Vagina (tissue), 2 donors: ENCODE results near the gene WDR6. TPM values are rescaled to one million over a fixed set of nuclear protein-coding genes. Genes with fewer than 3 reads are reported as not detected.

Experiments used
- DNase-seq, 2 donors: peaks; one replicate each; pipeline ENCODE4 v3.0.0-alpha.2; 2017; ENCODE audit errors: extremely low spot score in 2 of 2
- H3K27ac ChIP-seq: fragments of 200-600 bp; sonication (generic); one replicate; pipeline ENCODE4 v1.5.1; 2019
- H3K27me3 ChIP-seq: fragments of 200-600 bp; sonication (generic); one replicate; pipeline ENCODE4 v1.5.1; 2019
- H3K36me3 ChIP-seq, 2 donors: fragments of 200-600 bp; sonication (generic); one replicate each; pipeline ENCODE4 v1.5.1; 2017 to 2019
- H3K4me1 ChIP-seq: fragments of 200-600 bp; sonication (generic); one replicate; pipeline ENCODE4 v1.5.1; 2019
- H3K4me3 ChIP-seq, 2 donors: fragments of 200-600 bp; sonication (generic); 1 replicate in 1 of 2; 2 replicates in 1 of 2; pipeline ENCODE4 v1.5.1; 2016 to 2019
- H3K9me3 ChIP-seq: fragments of 200-600 bp; sonication (generic); one replicate; pipeline ENCODE4 v1.5.1; 2019
- CTCF ChIP-seq, 3 experiments: fragments of 450-650 bp in 2 of 3; fragments of 200-600 bp in 1 of 3; sonication (generic) in 1 of 3; IDR thresholded peaks; one replicate each; pipeline ENCODE4 v1.5.1; 2017 to 2019; ENCODE audit warnings: antibody characterized with exemption in 3 of 3, mild to moderate bottlenecking in 2 of 3, moderate library complexity in 2 of 3
- POLR2A ChIP-seq, 2 donors: fragments of 450-650 bp; IDR thresholded peaks; one replicate each; pipeline ENCODE4 v1.6.1; 2017; ENCODE audit warnings: antibody characterized with exemption in 2 of 2, mild to moderate bottlenecking in 2 of 2, moderate library complexity in 2 of 2
- POLR2AphosphoS5 ChIP-seq, 2 donors: sonication (generic); formaldehyde crosslinking; IDR thresholded peaks; one replicate each; pipeline ENCODE4 v1.9.0; 2017; ENCODE audit warnings: antibody characterized with exemption in 2 of 2, mild to moderate bottlenecking in 2 of 2, low read depth in 1 of 2; ENCODE audit not compliant: insufficient read depth in 1 of 2
- intact Hi-C: fragments of 100-400 bp; cut with DNase I; formaldehyde crosslinking; loops from one replicate; pipeline ENCODE4 v1.15.1; 2023
- total RNA-seq: library from RNA; depleted of rRNA; stranded (reverse); fragments of >200 nt; gene quantifications from one replicate; pipeline ENCODE4 v1.2.3, GENCODE V29; 2016

WDR6 gene
- total RNA-seq, 1 donor from 2014 or later = 109 TPM

GRCh38 chr3:48979451-48979850 is 27.7 kb upstream of the WDR6 start:
- Histone ChIP-seq H3K27ac (no peak overlapping the region), H3K27me3 (no peaks in the 10 kb centered on the region), H3K36me3 (peaks cover 6 to 88% of the 10 kb centered on the region in 2 donors), H3K4me1 (no peaks in the 10 kb centered on the region), H3K9me3 (no peaks in the 10 kb centered on the region), H3K4me3 (no peak overlapping the region)
- intact Hi-C loops = no loop called here
- no peak for DNase-seq
- TF ChIP-seq CTCF (IDR thresholded peaks at IDR 0.05) (no peak), POLR2A (IDR thresholded peaks at IDR 0.05) (no peak), POLR2AphosphoS5 (IDR thresholded peaks at IDR 0.05; ENCODE audit: insufficient read depth in 1 of 2, low read depth in 1 of 2) (no peak)

GRCh38 chr3:48980295-48980694 is 26.9 kb upstream of the WDR6 start:
- H3K36me3 ChIP-seq = peaks cover 6 to 86% of the 10 kb centered on the region in 2 donors
- intact Hi-C loops = no loop called here

GRCh38 chr3:48982016-48982415 is 25.2 kb upstream of the WDR6 start:
- Histone ChIP-seq H3K27ac (no peak overlapping the region), H3K4me1 (no peaks in the 10 kb centered on the region), H3K4me3 (no peak overlapping the region), H3K27me3 (no peaks in the 10 kb centered on the region), H3K36me3 (peaks cover 6 to 69% of the 10 kb centered on the region in 2 donors), H3K9me3 (no peaks in the 10 kb centered on the region)
- DNase-seq = no peak
- no peak for TF ChIP-seq POLR2A (IDR thresholded peaks at IDR 0.05)
- no peak for TF ChIP-seq CTCF (IDR thresholded peaks at IDR 0.05)
- intact Hi-C loops = no loop called here

More at GRCh38 chr3:48980295-48980694, 26.9 kb upstream of the WDR6 start:
- H3K9me3 ChIP-seq = no peaks in the 10 kb centered on the region
- no peak overlapping the region for H3K27ac ChIP-seq
- H3K4me1 ChIP-seq = no peaks in the 10 kb centered on the region
- H3K27me3 ChIP-seq = no peaks in the 10 kb centered on the region
- TF ChIP-seq CTCF (IDR thresholded peaks at IDR 0.05) = no peak
- no peak for TF ChIP-seq POLR2A (IDR thresholded peaks at IDR 0.05)
- TF ChIP-seq POLR2AphosphoS5 (IDR thresholded peaks at IDR 0.05; ENCODE audit: insufficient read depth in 1 of 2, low read depth in 1 of 2) = no peak
- DNase-seq = no peak
- no peak overlapping the region for H3K4me3 ChIP-seq

- no peaks in the 10 kb centered on the region for H3K9me3 ChIP-seq
- H3K36me3 ChIP-seq = peaks cover 6 to 62% of the 10 kb centered on the region in 2 donors
- H3K27ac ChIP-seq = no peak overlapping the region
- no peaks in the 10 kb centered on the region for H3K4me1 ChIP-seq
- DNase-seq = no peak
- H3K27me3 ChIP-seq = no peaks in the 10 kb centered on the region
- intact Hi-C loops = no loop called here
- no peak overlapping the region for H3K4me3 ChIP-seq
- TF ChIP-seq CTCF (IDR thresholded peaks at IDR 0.05) = no peak
- TF ChIP-seq POLR2AphosphoS5 (IDR thresholded peaks at IDR 0.05; ENCODE audit: insufficient read depth in 1 of 2, low read depth in 1 of 2) = no peak
- TF ChIP-seq POLR2A (IDR thresholded peaks at IDR 0.05) = no peak
These were observed 24.5 kb upstream of the WDR6 start for GRCh38 chr3:48982686-48983085.

- DNase-seq = no peak
- Histone ChIP-seq H3K4me3 (no peak overlapping the region), H3K4me1 (no peaks in the 10 kb centered on the region), H3K9me3 (no peaks in the 10 kb centered on the region), H3K27ac (no peak overlapping the region), H3K27me3 (no peaks in the 10 kb centered on the region), H3K36me3 (peaks cover 6 to 59% of the 10 kb centered on the region in 2 donors)
- TF ChIP-seq POLR2A (IDR thresholded peaks at IDR 0.05) = no peak
- TF ChIP-seq POLR2AphosphoS5 (IDR thresholded peaks at IDR 0.05; ENCODE audit: insufficient read depth in 1 of 2, low read depth in 1 of 2) = no peak
- TF ChIP-seq CTCF (IDR thresholded peaks at IDR 0.05) = no peak
- intact Hi-C loops = no loop called here
These were observed 24.1 kb upstream of the WDR6 start for GRCh38 chr3:48983096-48983495.
